Neuronal stem cell (in vitro differentiated cells): ENCODE data around the gene GARNL3.
A peak's percentile ranks its signal among the peaks of the same experiment; 100 is the strongest.

Source experiments
- DNase-seq: peaks from one replicate; pipeline ENCODE4 v3.0.0-alpha.2; 2013; ENCODE audit warnings: low spot score
- H2AFZ ChIP-seq: one replicate; pipeline ENCODE4 v1.6.1; 2013; ENCODE audit warnings: mild to moderate bottlenecking, low read length, inconsistent platforms
- H2AK5ac ChIP-seq: 2 replicates; pipeline ENCODE4 v1.6.1; 2013; ENCODE audit warnings: low read depth, mild to moderate bottlenecking, inconsistent platforms, low read length, moderate library complexity, mixed read lengths
- H2BK120ac ChIP-seq: 2 replicates; pipeline ENCODE4 v1.6.1; 2013; ENCODE audit warnings: low read depth, mild to moderate bottlenecking, inconsistent platforms, low read length, moderate library complexity, mixed read lengths
- H2BK12ac ChIP-seq: one replicate; pipeline ENCODE4 v1.6.1; 2013; ENCODE audit warnings: low read length, inconsistent platforms
- H2BK15ac ChIP-seq: 2 replicates; pipeline ENCODE4 v1.6.1; 2013; ENCODE audit warnings: mild to moderate bottlenecking, low read length, inconsistent platforms, mixed read lengths
- H2BK5ac ChIP-seq: one replicate; pipeline ENCODE4 v1.6.1; 2013; ENCODE audit warnings: inconsistent platforms, mild to moderate bottlenecking, low read length, moderate library complexity
- H3K14ac ChIP-seq: one replicate; pipeline ENCODE4 v1.6.1; 2013; ENCODE audit warnings: low read length, inconsistent platforms
- H3K18ac ChIP-seq: 2 replicates; pipeline ENCODE4 v1.6.1; 2013; ENCODE audit warnings: low read length, inconsistent platforms
- H3K23ac ChIP-seq: 2 replicates; pipeline ENCODE4 v1.6.1; 2013; ENCODE audit warnings: low read depth, mild to moderate bottlenecking, mixed read lengths, low read length, inconsistent platforms; ENCODE audit not compliant: poor library complexity
- H3K27ac ChIP-seq: replicated peaks from 3 replicates; pipeline ENCODE4 v1.5.1; 2013; ENCODE audit warnings: low read length, inconsistent platforms
- H3K27me3 ChIP-seq, 3 experiments: 2 replicates each; pipeline ENCODE4 v1.6.1; 2013; ENCODE audit warnings: low read length in 3 of 3, mild to moderate bottlenecking in 2 of 3, inconsistent platforms in 1 of 3, low read depth in 1 of 3, mixed read lengths in 1 of 3, moderate library complexity in 1 of 3; ENCODE audit not compliant: control insufficient read depth in 3 of 3, insufficient read depth in 3 of 3
- H3K36me3 ChIP-seq, 2 donors: replicated peaks in 1 of 2; 2 replicates each; pipeline ENCODE4 v1.6.1; 2013; ENCODE audit warnings: low read length in 2 of 2; ENCODE audit not compliant: control insufficient read depth in 2 of 2, insufficient read depth in 2 of 2
- H3K4ac ChIP-seq: 2 replicates; pipeline ENCODE4 v1.6.1; 2013; ENCODE audit warnings: inconsistent platforms, mild to moderate bottlenecking, low read length, moderate library complexity
- H3K4me1 ChIP-seq, 2 donors: 1 replicate in 1 of 2; 2 replicates in 1 of 2; pipeline ENCODE4 v1.6.1; 2013; ENCODE audit warnings: low read length in 2 of 2, low read depth in 1 of 2; ENCODE audit not compliant: control insufficient read depth in 2 of 2, insufficient read depth in 1 of 2
- H3K4me2 ChIP-seq: one replicate; pipeline ENCODE4 v1.6.1; 2013; ENCODE audit warnings: mild to moderate bottlenecking, low read length, inconsistent platforms; ENCODE audit not compliant: insufficient read depth, poor library complexity, severe bottlenecking
- H3K4me3 ChIP-seq, 2 donors: 2 replicates each; pipeline ENCODE4 v1.5.1; 2013; ENCODE audit warnings: low read length in 2 of 2, mild to moderate bottlenecking in 2 of 2, inconsistent platforms in 1 of 2, moderate library complexity in 1 of 2
- H3K79me1 ChIP-seq: one replicate; pipeline ENCODE4 v1.6.1; 2013; ENCODE audit warnings: low read depth, mild to moderate bottlenecking, inconsistent platforms, low read length, moderate library complexity
- H3K9ac ChIP-seq: one replicate; pipeline ENCODE4 v1.6.1; 2013; ENCODE audit warnings: mild to moderate bottlenecking, low read depth, low read length, inconsistent platforms; ENCODE audit not compliant: poor library complexity
- H3K9me3 ChIP-seq, 2 donors: replicated peaks in 1 of 2; 2 replicates each; pipeline versions ENCODE3 to v1.6.1; 2013; ENCODE audit warnings: low read length in 2 of 2, mild to moderate bottlenecking in 2 of 2, inconsistent platforms in 1 of 2, low read depth in 1 of 2, mixed read lengths in 1 of 2, moderate library complexity in 1 of 2; ENCODE audit not compliant: control insufficient read depth in 2 of 2, insufficient read depth in 1 of 2
- H4K8ac ChIP-seq: one replicate; pipeline ENCODE4 v1.6.1; 2013; ENCODE audit warnings: low read depth, mild to moderate bottlenecking, inconsistent platforms, low read length, moderate library complexity
- H4K91ac ChIP-seq: one replicate; pipeline ENCODE4 v1.6.1; 2013; ENCODE audit warnings: low read length, low read depth, mild to moderate bottlenecking, inconsistent platforms; ENCODE audit not compliant: poor library complexity
- WGBS, 2 donors: extraction: QIAGEN DNeasy Blood & Tissue Kit; methylation state at CpG; one replicate each; pipeline ENCODE4 v1.1.7; 2013; ENCODE audit warnings: missing lambda C conversion rate in 2 of 2, mixed read lengths in 1 of 2; ENCODE audit not compliant: insufficient read length in 2 of 2, insufficient replicate concordance in 1 of 2; ENCODE audit errors: extremely low coverage in 2 of 2; 5-methylcytosine and 5-hydroxymethylcytosine counted together

The GARNL3 gene

DNA sequence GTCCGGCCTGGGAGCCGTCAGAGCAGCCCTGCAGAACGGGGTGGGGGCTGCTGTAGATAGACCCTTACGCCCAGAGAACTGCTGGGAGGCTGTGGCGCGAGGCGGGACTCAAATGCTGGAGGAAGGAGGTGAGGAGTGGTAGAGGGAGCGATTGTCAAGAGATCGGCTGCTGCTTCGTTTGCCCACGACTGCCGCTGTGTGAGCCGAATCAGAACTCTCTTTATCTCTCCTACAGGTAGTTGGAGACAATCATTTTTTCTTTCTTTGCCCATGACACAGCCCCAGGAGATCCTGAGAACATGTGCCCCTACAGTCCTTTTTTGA is 160.1 kb downstream of the GARNL3 start:
- H3K23ac ChIP-seq, result peak overlapping the region; percentile 62
- no peaks in the 10 kb centered on the region for H3K27me3 ChIP-seq
- no peak overlapping the region for H2BK15ac ChIP-seq
- peak overlapping the region; percentile 95 for H3K4me2 ChIP-seq
- H3K4me3 ChIP-seq, result peak overlapping the region; percentile 87 to 91
- H3K9me3 ChIP-seq, result no peaks in the 10 kb centered on the region
- peak overlapping the region; percentile 84 for H2BK5ac ChIP-seq
- no peak overlapping the region for H4K91ac ChIP-seq
- peak overlapping the region; percentile 44 for H2AK5ac ChIP-seq
- peak overlapping the region; percentile 66 for H4K8ac ChIP-seq
- H3K4me1 ChIP-seq, result peaks cover 9 to 10% of the 10 kb centered on the region in 2 donors
- H3K14ac ChIP-seq, result no peak overlapping the region
- H3K9ac ChIP-seq, result peak overlapping the region; percentile 96
- DNase-seq, result no peak
- H2BK120ac ChIP-seq, result no peak overlapping the region
- peaks cover 9% of the 10 kb centered on the region for H3K79me1 ChIP-seq
- H3K27ac ChIP-seq, result no peak overlapping the region
- WGBS, 2 donors, result no CpG with 5 or more reads among the region's 13 CpGs
- peak overlapping the region; percentile 92 for H3K18ac ChIP-seq
- peaks cover 5 to 30% of the 10 kb centered on the region in 2 donors for H3K36me3 ChIP-seq
- H3K4ac ChIP-seq, result no peak overlapping the region
- peak overlapping the region; percentile 86 for H2AFZ ChIP-seq
- no peak overlapping the region for H2BK12ac ChIP-seq

DNA sequence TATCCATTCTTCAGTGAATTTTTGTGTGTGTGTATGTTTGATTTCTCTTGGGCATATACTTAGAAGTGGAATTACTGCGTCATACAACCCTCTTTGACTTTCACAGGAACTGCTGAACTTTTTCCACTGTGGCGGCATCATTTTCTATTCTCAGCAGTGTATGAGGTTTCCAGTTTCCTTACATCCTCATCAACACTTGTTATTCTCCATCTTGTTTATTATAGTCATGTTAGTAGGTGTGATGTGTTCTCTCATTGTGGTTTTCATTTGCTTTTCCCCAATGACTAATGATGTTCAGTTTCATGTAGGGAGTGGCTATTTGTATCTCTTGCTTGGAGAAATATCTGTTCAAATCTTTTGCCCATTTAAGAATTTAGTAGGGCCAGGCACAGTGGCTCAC is 162.2 kb downstream of the GARNL3 start:
- no peak overlapping the region for H4K8ac ChIP-seq
- H3K4me2 ChIP-seq, result no peak overlapping the region
- no peak overlapping the region for H2AFZ ChIP-seq
- no CpG with 5 or more reads among the region's 2 CpGs for WGBS, 2 donors
- no peak overlapping the region for H2BK12ac ChIP-seq
- DNase-seq, result no peak
- no peak overlapping the region for H2BK120ac ChIP-seq
- H3K9me3 ChIP-seq, result no peaks in the 10 kb centered on the region
- H4K91ac ChIP-seq, result no peak overlapping the region
- H3K9ac ChIP-seq, result no peak overlapping the region
- peaks cover 10 to 50% of the 10 kb centered on the region in 2 donors for H3K36me3 ChIP-seq
- H3K4me3 ChIP-seq, result no peak overlapping the region
- H3K27me3 ChIP-seq, result no peaks in the 10 kb centered on the region
- H3K79me1 ChIP-seq, result peaks cover 11% of the 10 kb centered on the region
- no peak overlapping the region for H3K23ac ChIP-seq
- H3K14ac ChIP-seq, result no peak overlapping the region
- H3K27ac ChIP-seq, result no peak overlapping the region
- no peak overlapping the region for H2AK5ac ChIP-seq
- H3K4ac ChIP-seq, result no peak overlapping the region
- no peak overlapping the region for H2BK5ac ChIP-seq
- H3K18ac ChIP-seq, result no peak overlapping the region
- H3K4me1 ChIP-seq, result peaks cover 9 to 10% of the 10 kb centered on the region in 2 donors
- no peak overlapping the region for H2BK15ac ChIP-seq

DNA sequence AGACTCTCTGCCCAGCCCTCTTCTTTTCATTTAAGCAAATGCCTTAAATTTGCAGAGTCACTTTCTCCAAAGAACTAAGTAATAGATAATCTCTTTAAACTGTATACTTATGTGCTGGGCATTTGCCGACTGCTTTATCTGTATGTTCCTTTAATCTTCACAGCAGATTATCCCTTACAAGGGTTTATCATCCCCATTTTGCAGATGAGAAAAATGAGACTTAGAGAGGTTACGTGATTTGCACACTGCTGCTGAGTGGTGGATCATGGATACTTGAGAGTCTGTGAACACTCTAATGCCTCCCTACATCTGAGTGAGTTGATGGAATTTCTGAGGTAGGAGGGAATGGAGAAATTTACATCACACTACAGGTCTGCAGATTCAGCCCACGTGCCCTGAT is 163.8 kb downstream of the GARNL3 start:
- no CpG with 5 or more reads among the region's 3 CpGs for WGBS, 2 donors
- Histone ChIP-seq H4K8ac (no peak overlapping the region), H2AK5ac (no peak overlapping the region), H3K23ac (no peak overlapping the region), H3K4me3 (no peak overlapping the region), H2BK5ac (no peak overlapping the region), H2BK12ac (no peak overlapping the region), H3K27me3 (no peaks in the 10 kb centered on the region), H2BK15ac (no peak overlapping the region), H3K4ac (no peak overlapping the region), H3K27ac (no peak overlapping the region), H3K14ac (no peak overlapping the region), H3K18ac (no peak overlapping the region), H3K9ac (no peak overlapping the region), H3K4me2 (no peak overlapping the region), H3K9me3 (no peaks in the 10 kb centered on the region), H2BK120ac (no peak overlapping the region), H2AFZ (no peak overlapping the region), H3K79me1 (peaks cover 11% of the 10 kb centered on the region), H4K91ac (no peak overlapping the region), H3K36me3 (peaks cover 11 to 64% of the 10 kb centered on the region in 2 donors), H3K4me1 (peaks cover 3 to 5% of the 10 kb centered on the region in 2 donors)
- DNase-seq, result no peak

DNA sequence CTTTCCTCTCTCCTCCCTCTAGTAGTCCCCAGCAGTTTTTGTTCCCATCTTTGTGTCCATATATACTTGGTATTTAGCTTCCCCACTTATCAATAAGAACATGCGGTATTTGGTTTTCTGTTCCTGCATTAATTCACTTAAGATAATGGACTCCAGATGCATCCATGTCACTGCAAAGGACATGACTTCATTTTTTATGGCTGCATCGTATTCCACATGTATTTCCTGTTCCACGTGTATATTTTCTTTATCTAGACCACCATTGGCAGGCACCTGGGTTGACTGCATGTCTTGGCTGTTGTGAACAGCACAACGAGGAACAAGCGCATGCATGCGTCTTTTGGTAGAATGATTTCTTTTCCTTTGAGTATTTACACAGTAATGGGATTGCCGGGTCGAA is 165.8 kb downstream of the GARNL3 start:
- no peak overlapping the region for H3K18ac ChIP-seq
- H4K8ac ChIP-seq, result no peak overlapping the region
- no peaks in the 10 kb centered on the region for H3K27me3 ChIP-seq
- H3K4me1 ChIP-seq, result no peaks in the 10 kb centered on the region
- H2AFZ ChIP-seq, result no peak overlapping the region
- H3K9ac ChIP-seq, result no peak overlapping the region
- H2BK120ac ChIP-seq, result no peak overlapping the region
- H2BK5ac ChIP-seq, result no peak overlapping the region
- WGBS, 2 donors, result no CpG with 5 or more reads among the region's 8 CpGs
- H3K4me3 ChIP-seq, result no peak overlapping the region
- DNase-seq, result no peak
- peaks cover 21 to 85% of the 10 kb centered on the region in 2 donors for H3K36me3 ChIP-seq
- H2AK5ac ChIP-seq, result no peak overlapping the region
- H2BK15ac ChIP-seq, result no peak overlapping the region
- no peak overlapping the region for H3K23ac ChIP-seq
- H3K4me2 ChIP-seq, result no peak overlapping the region
- H3K4ac ChIP-seq, result no peak overlapping the region
- no peaks in the 10 kb centered on the region for H3K9me3 ChIP-seq
- no peak overlapping the region for H3K14ac ChIP-seq
- H3K79me1 ChIP-seq, result peaks cover 4% of the 10 kb centered on the region
- H2BK12ac ChIP-seq, result no peak overlapping the region
- no peak overlapping the region for H4K91ac ChIP-seq
- no peak overlapping the region for H3K27ac ChIP-seq
